ENCODE measurements around the gene HMGB4. TPM values are rescaled to one million over a fixed set of nuclear protein-coding genes. Genes with fewer than 3 reads are reported as not detected.

HMGB4 gene
- total RNA-seq (2022) (not detected in 2 replicates), Bru-seq, nascent RNA (not detected), BruChase-seq, experiment 1, labeled RNA remaining after a 2-hour chase (not detected), BruChase-seq, experiment 2, labeled RNA remaining after a 6-hour chase (not detected)
- long read RNA-seq = 0 reads

- intact Hi-C loops (cut with micrococcal nuclease; ENCODE audit: unreplicated experiment) = no loop called here
- ChIA-PET CTCF (no interaction called here), POLR2A (no interaction called here)
- no peaks in the 10 kb centered on the region for H3K36me3 ChIP-seq (ENCODE audit: control insufficient read depth, insufficient read depth, low read length)
- no peaks in the 10 kb centered on the region for H3K9me3 ChIP-seq
- DNase-seq = no peak
- BruUV-seq (replicated peaks) = no TSS peak
- Mint-ChIP-seq H3K4me3 (ENCODE audit: unreplicated experiment) (no peak within 1 kb of the TSS), H3K4me1 (ENCODE audit: low read depth, unreplicated experiment) (no peaks in the 10 kb centered on the region), H3K9me3 (ENCODE audit: unreplicated experiment) (no peaks in the 10 kb centered on the region), H3K27me3 (ENCODE audit: insufficient read depth, unreplicated experiment) (peaks cover 15% of the 10 kb centered on the region), H3K36me3 (ENCODE audit: insufficient read depth, unreplicated experiment) (no peaks in the 10 kb centered on the region), H3K27ac (ENCODE audit: unreplicated experiment) (no peak within 1 kb of the TSS)
- H3K4me1 ChIP-seq = no peaks in the 10 kb centered on the region
- no peak for TF ChIP-seq CTCF (IDR thresholded peaks at IDR 0.05; ENCODE audit: insufficient read depth in 1 of 2, low read depth in 1 of 2, low read length in 1 of 2, severe bottlenecking in 1 of 2, unreplicated experiment in 1 of 2)
- no peak within 1 kb of the TSS for H3K4me3 ChIP-seq (ENCODE audit: low read depth, low read length)
- no peaks in the 10 kb centered on the region; the same call in 1 of the 2 replicates for H3K27me3 ChIP-seq (replicated peaks; ENCODE audit: control insufficient read depth, insufficient read depth, low read length)
Measured at GRCh38 chr1:33863779-33864178, at the start of gene HMGB4. TSS of gene HMGB4 (plus strand) at chr1:33864079. CDS start at chr1:33864192, 113 bp downstream.

GRCh38 chr1:33814166-33814565, 49.7 kb upstream of the HMGB4 start:
- H3K4me3 ChIP-seq (ENCODE audit: low read depth, low read length) = no peak overlapping the region
- Mint-ChIP-seq H3K27ac (ENCODE audit: unreplicated experiment) (peak overlapping the region; percentile 19), H3K9me3 (ENCODE audit: unreplicated experiment) (peaks cover 21% of the 10 kb centered on the region), H3K4me3 (ENCODE audit: unreplicated experiment) (no peak overlapping the region), H3K36me3 (ENCODE audit: insufficient read depth, unreplicated experiment) (no peaks in the 10 kb centered on the region), H3K27me3 (ENCODE audit: insufficient read depth, unreplicated experiment) (no peaks in the 10 kb centered on the region), H3K4me1 (ENCODE audit: low read depth, unreplicated experiment) (peaks cover 16% of the 10 kb centered on the region)
- no peak for DNase-seq
- TF ChIP-seq CTCF (IDR thresholded peaks at IDR 0.05; ENCODE audit: insufficient read depth in 1 of 2, low read depth in 1 of 2, low read length in 1 of 2, severe bottlenecking in 1 of 2, unreplicated experiment in 1 of 2) = no peak
- no peaks in the 10 kb centered on the region for H3K9me3 ChIP-seq
- no TSS peak for BruUV-seq (replicated peaks)
- intact Hi-C loops (cut with micrococcal nuclease; ENCODE audit: unreplicated experiment) = no loop called here
- CTCF ChIA-PET = no interaction called here
- peaks cover 24% of the 10 kb centered on the region for H3K4me1 ChIP-seq
- no peaks in the 10 kb centered on the region for H3K36me3 ChIP-seq (ENCODE audit: control insufficient read depth, insufficient read depth, low read length)
- H3K27me3 ChIP-seq (replicated peaks; ENCODE audit: control insufficient read depth, insufficient read depth, low read length) = no peaks in the 10 kb centered on the region
- POLR2A ChIA-PET = no interaction called here

- ChIA-PET CTCF (no interaction called here), POLR2A (no interaction called here)
- no peak overlapping the region for H3K27ac Mint-ChIP-seq (ENCODE audit: unreplicated experiment)
- peaks cover 21% of the 10 kb centered on the region for H3K9me3 Mint-ChIP-seq (ENCODE audit: unreplicated experiment)
- H3K4me3 Mint-ChIP-seq (ENCODE audit: unreplicated experiment) = no peak overlapping the region
- H3K36me3 Mint-ChIP-seq (ENCODE audit: insufficient read depth, unreplicated experiment) = no peaks in the 10 kb centered on the region
- no peaks in the 10 kb centered on the region for H3K9me3 ChIP-seq
- H3K4me1 Mint-ChIP-seq (ENCODE audit: low read depth, unreplicated experiment) = peaks cover 16% of the 10 kb centered on the region
- BruUV-seq (replicated peaks) = no TSS peak
- H3K4me3 ChIP-seq (ENCODE audit: low read depth, low read length) = no peak overlapping the region
- TF ChIP-seq CTCF (IDR thresholded peaks at IDR 0.05; ENCODE audit: insufficient read depth in 1 of 2, low read depth in 1 of 2, low read length in 1 of 2, severe bottlenecking in 1 of 2, unreplicated experiment in 1 of 2) = no peak
- H3K4me1 ChIP-seq = peaks cover 24% of the 10 kb centered on the region
- H3K27me3 ChIP-seq (replicated peaks; ENCODE audit: control insufficient read depth, insufficient read depth, low read length) = no peaks in the 10 kb centered on the region
- DNase-seq = no peak
- H3K36me3 ChIP-seq (ENCODE audit: control insufficient read depth, insufficient read depth, low read length) = no peaks in the 10 kb centered on the region
- intact Hi-C loops (cut with micrococcal nuclease; ENCODE audit: unreplicated experiment) = no loop called here
- H3K27me3 Mint-ChIP-seq (ENCODE audit: insufficient read depth, unreplicated experiment) = no peaks in the 10 kb centered on the region
Measured at GRCh38 chr1:33815061-33815460, 48.8 kb upstream of the HMGB4 start.

All from Caco-2 (cell line).